GM18498 (cell line): ENCODE results near the gene ERI2.

Experiments
- ATAC-seq: cut with Tn5 transposase; IDR thresholded peaks from one replicate; pipeline ENCODE4 v1.9.1; 2021; ENCODE audit warnings: mild to moderate bottlenecking, moderate library complexity; ENCODE audit not compliant: unreplicated experiment

ERI2 gene

DNA sequence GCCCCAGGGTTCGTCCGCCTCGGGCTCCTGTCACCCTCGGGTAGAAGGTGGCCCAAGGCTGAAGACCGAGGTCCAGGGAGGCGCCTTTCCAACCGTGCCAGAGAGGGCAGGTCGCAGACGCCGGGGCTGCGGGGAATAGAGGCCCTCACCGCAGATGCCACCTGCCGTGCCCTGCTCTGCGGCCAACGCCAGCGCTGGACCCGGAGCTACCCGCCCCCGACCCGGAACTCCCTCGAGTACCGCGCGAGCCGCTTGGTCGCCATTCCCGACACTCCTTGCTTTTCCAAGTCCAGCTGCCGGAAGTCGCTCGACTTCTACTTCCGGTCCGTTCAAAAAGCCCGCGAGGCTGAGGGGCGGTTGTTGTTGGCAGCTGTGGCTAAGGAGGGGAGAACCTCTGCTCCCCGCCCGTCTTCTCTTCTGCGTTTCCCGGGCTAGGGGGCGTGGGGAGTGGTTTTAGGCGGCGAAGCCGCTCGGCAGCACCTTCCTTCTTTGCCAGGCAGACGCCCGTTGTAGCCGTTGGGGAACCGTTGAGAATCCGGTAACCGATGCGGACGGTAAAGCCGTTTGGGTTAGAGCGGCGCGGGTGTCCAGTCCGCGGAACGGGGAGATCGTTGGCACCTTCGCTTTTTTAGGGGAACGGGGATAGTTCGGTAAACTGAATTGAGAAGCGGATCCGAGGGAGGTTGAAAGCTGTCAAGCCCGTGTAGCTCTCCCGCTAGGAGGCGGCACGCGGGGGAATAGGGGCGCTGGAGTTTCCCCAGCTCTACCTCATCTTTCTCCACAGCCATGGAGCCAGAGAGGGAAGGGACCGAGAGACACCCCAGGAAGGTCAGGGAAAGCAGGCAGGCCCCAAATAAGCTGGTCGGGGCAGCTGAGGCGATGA is at the start of gene ERI2, which contains the start of gene REXO5:
TSS of gene ERI2 (minus strand) at position 305 of the 883 bp plus-strand sequence. CDS start at position 263, 42 bp downstream.
TSS of gene REXO5 (plus strand) at position 360 of the 883 bp plus-strand sequence. CDS start at position 787, 427 bp downstream.
- ATAC-seq, result peak; percentile 77

GRCh38 chr16:20854963-20855362 is 48.7 kb upstream of the ERI2 start:
- no peak for ATAC-seq

GRCh38 chr16:20853981-20854620 is 47.8 kb upstream of the ERI2 start:
- ATAC-seq, result no peak

- ATAC-seq, result no peak
These were observed 46.9 kb upstream of the ERI2 start for GRCh38 chr16:20853143-20853542.

DNA sequence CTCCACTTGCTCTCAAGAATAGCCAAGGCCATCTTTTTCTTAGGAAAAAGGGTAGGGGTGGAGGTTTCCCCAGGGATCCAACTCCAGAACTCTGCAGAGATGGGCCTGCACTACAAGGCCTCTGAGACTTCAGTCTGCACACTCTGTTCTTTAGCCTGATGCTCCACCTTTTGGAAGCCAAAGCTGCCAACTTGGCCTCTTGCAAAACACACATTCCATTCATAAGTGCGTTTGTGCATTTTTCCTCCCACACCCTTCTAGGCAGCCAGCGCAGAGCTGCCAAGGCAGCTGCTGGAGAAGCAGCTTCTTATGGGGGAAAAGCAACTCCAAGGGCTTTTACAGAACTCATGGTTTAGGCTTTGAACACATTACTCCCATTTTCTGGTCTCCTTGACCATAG is 45.3 kb upstream of the ERI2 start:
- no peak for ATAC-seq

GRCh38 chr16:20850981-20851380 is 44.7 kb upstream of the ERI2 start:
- ATAC-seq, result no peak

DNA sequence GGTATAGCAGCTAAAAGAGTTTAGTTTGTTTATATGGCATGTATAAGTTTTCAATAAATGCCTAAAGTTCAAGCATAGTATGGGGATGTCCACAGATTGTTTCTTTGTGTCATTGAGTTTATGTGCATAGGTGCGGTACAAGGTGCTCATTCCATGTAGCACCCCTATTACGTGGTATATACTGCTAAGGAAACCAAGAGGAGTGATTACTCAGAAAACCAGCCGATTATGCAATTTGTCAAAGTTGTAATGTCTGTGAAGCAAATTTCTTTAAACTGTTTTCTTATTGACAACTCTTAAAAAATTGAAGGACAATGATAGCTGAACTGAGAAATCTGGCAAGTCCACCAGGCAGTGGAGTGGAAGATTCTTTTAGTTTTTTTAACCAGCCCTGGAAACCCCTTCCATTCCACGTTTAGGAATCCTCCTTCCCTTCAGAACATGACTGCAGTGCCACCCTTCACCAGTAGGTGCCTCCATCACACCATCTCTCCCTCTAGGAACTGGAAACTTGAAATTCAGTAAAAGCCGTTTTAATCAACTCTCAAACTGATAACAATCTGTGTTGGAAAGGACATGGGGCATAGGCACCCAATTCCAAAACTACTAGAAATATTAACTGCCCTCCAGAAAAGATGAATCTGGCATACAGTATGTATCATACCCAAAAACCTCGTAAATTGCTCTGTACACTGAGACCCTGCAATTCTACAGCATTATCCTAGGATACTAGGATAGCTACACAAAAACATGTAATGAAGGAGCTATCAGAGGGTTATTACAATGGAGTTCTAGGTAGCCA is 43.5 kb upstream of the ERI2 start:
- no peak for ATAC-seq

- no peak for ATAC-seq
These were observed 41.3 kb upstream of the ERI2 start for GRCh38 chr16:20847550-20847949.

GRCh38 chr16:20846551-20846950 is 40.3 kb upstream of the ERI2 start:
- ATAC-seq, result no peak

DNA sequence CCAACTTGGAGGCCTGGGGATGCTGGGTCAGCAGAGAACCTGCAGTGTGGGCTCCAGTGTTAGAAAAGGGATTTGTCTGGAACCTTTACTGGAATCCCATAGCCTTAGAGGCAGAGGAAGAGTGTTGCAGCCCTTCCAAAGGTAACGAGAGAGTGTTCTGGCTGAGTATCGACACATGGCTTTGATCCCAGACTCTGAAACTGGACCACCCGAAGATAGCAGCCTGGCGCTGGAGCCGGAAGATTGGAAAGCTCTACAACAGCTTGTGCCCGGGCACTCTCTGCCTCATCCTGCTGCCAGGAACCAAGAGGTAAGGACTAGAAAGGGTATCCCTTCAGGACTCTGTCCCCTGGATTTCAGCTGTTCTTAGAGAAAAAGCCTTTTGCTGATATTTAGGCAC is 39.8 kb upstream of the ERI2 start:
- ATAC-seq, result no peak

- ATAC-seq, result no peak
These were observed 38.3 kb upstream of the ERI2 start for GRCh38 chr16:20844588-20844987.

DNA sequence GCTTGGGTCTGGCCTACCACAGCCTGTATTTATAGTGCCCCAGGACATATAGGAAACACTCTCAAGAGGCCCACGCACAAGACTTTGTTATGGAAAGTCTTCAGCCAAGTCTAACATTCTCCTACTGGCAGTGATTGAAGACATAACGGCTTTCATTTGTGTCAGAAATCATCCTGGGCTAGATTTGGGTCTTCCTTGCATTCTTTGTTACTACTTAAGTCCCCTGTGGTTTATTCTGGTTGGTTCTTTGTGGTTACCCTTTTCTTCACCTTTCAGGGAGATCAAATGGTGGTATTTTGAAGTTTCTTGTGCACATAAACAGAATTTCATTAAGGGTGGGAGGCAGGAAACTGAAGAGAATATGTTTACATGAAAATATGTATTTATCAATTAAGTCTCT is 37.8 kb upstream of the ERI2 start:
- ATAC-seq, result no peak

DNA sequence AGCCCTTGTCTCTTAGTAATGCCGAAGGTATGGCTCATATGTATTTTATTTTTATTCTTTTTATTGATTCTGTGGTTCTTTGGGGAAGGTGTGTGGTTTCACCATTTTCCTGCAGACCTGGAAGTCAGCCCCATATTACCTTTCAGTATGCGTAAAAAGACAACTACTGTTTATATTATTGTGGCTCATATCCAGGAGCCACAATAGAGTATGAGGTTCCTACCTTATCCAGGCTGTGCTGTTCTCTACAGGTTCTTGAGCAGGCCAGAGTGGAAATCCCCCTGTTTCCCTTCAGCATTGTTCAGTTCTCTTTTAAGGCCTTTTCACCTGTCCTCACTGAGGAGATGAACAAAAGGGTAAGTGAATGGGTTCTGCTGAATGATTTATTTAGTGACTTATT is 33.2 kb upstream of the ERI2 start:
- no peak for ATAC-seq

DNA sequence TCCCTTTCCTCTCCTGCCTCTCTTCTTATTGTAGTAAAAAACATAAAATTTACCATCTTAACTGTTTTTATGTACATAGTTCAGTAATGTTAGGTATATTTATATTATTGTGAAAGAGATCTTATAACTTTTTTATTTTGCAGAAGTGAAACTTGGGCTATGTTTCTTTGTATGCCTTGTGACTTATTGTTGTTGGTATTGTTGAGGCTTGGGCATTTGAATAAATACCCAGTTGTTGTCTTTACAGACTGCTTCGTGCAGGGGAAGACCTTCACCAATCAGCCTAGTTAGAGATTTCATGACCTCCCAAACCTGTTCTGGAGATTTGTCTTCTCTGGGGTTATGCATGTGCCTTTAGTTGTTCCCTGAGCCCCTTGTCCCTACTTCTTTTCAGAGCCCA is 32.0 kb upstream of the ERI2 start:
- ATAC-seq, result no peak

DNA sequence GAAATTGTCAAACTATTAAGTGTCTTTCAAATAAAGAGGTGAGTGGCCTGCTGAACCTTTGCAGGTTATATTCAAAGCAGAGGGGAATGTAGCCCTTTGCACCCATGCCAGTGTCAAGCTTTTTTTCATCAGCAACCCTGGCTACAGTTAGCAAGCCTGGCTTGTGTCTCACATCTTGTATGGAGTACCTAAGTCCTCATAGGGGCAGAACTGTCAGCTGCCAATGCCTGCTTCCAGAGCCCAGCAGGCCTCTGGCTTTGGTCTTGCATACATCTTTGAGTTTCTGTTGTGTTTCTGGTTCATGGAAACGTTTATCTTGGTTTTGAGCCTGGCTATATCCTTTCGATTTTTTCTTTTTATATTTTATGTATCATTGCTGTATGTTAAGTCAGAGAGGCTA is 26.8 kb upstream of the ERI2 start:
- ATAC-seq, result no peak

GRCh38 chr16:20830372-20830771 is 24.1 kb upstream of the ERI2 start:
- no peak for ATAC-seq

GRCh38 chr16:20829536-20829935 is 23.3 kb upstream of the ERI2 start:
- ATAC-seq, result no peak

DNA sequence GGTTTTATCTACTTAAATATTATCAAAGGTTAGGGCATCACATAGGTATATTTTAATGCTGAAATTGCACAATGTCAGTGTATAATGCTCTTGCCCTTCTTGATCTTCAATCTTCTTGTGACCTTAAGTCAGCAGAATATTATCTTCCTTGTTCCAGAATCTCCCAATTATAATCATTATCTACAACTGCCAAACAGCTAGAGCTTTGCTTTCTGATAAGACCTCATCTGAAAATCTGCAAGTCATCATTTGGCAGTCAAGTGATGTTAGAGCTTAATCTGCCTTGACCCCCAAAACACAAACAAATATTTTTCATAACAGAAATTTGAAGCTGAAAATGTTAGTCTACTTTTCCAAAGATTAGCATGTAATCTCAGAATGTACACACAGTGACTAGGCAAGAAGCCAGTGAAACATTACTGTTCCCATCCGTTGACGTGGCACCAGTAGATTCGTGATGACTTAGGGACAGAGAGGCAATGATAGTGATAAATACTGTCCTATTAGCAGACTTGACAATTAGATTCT is 19.8 kb upstream of the ERI2 start:
- no peak for ATAC-seq

DNA sequence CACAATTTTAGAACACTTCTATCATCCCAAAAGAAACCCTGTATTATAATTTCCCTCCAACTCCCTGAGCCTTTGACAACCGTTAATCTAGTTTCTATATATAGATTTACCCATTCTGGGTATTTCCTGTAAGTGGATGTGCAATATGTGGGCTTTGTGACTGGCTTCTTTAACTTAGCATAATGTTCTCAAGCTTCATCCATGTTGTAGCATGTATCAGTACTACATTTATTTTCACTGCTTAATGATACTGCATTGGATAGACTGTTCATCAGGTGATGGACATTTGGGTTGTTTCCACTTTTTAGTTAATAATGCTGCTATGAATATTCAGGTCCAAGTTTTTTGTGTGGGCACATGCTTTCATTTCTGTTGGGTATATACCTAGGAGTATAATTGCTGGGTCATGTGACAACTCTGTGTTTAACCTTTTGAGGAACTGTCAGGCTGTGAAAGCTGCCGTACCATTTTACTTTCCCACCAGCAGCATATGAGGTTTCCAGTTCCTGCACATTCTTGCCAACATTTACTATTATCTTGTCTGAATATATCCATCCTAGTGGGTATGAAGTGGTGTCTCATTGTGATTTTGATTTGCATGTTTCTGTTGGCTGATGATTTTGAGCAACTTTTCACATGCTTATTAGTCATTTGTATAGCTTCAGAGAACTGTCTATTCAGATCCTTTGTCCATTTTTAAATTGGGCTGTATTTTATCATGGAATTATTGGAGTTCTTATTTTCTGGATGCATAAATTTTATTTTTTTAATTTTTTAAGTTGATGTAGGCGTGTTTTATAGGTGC is 16.5 kb upstream of the ERI2 start:
- no peak for ATAC-seq

- ATAC-seq, result no peak
These were observed 15.4 kb upstream of the ERI2 start for GRCh38 chr16:20821682-20822081.
